Smooth muscle cell (in vitro differentiated cells): ENCODE data around the gene TNNI2. TPM values are rescaled to one million over a fixed set of nuclear protein-coding genes. Genes with fewer than 3 reads are reported as not detected.
A peak's percentile ranks its signal among the peaks of the same experiment; 100 is the strongest.

ENCODE experiments used
- DNase-seq: peaks from one replicate; lab custom pipeline; 2025; ENCODE audit not compliant: unreplicated experiment; lab: John Stamatoyannopoulos, UW
- H2AFZ ChIP-seq: fragments of 200-600 bp; sonication (generic); 2 replicates; pipeline ENCODE4 v1.6.0; 2016; ENCODE audit warnings: antibody characterized with exemption, low read depth, mild to moderate bottlenecking
- H3F3A ChIP-seq: fragments of 200-600 bp; sonication (generic); 2 replicates; pipeline ENCODE4 v1.6.0; 2017; ENCODE audit warnings: antibody characterized with exemption, low read depth
- H3K27ac ChIP-seq: fragments of 200-600 bp; sonication (generic); 2 replicates; pipeline ENCODE4 v1.5.1; 2016; ENCODE audit warnings: low read depth, mild to moderate bottlenecking
- H3K27me3 ChIP-seq: fragments of 200-600 bp; sonication (generic); 2 replicates; pipeline ENCODE4 v1.6.1; 2016; ENCODE audit warnings: low read depth, mild to moderate bottlenecking
- H3K36me3 ChIP-seq: fragments of 200-600 bp; sonication (generic); 2 replicates; pipeline ENCODE4 v1.5.1; 2016; ENCODE audit warnings: low read depth
- H3K4me1 ChIP-seq: fragments of 200-600 bp; sonication (generic); 2 replicates; pipeline ENCODE4 v1.5.1; 2016; ENCODE audit warnings: low read depth
- H3K4me2 ChIP-seq: fragments of 200-600 bp; sonication (generic); 2 replicates; pipeline ENCODE4 v1.6.0; 2016; ENCODE audit warnings: mild to moderate bottlenecking
- H3K4me3 ChIP-seq: fragments of 200-600 bp; sonication (generic); 2 replicates; pipeline ENCODE4 v1.5.1; 2016; ENCODE audit warnings: mild to moderate bottlenecking
- H3K79me2 ChIP-seq: fragments of 200-600 bp; sonication (generic); 2 replicates; pipeline ENCODE4 v1.6.0; 2016; ENCODE audit warnings: low read depth, mild to moderate bottlenecking
- H3K9ac ChIP-seq: fragments of 200-600 bp; sonication (generic); 2 replicates; pipeline ENCODE4 v1.6.0; 2016; ENCODE audit warnings: low read depth
- H3K9me3 ChIP-seq: fragments of 200-600 bp; sonication (generic); replicated peaks from 2 replicates; pipeline ENCODE4 v1.5.1; 2016; ENCODE audit warnings: low read depth
- H4K20me1 ChIP-seq: fragments of 200-600 bp; sonication (generic); 2 replicates; pipeline ENCODE4 v1.6.0; 2016; ENCODE audit warnings: low read depth
- WGBS: methylation state at CpG from one replicate; pipeline ENCODE4 v1.1.7; 2016; ENCODE audit warnings: low lambda C conversion rate; 5-methylcytosine and 5-hydroxymethylcytosine counted together
- polyA plus RNA-seq: library from polyadenylated mRNA; unstranded; fragments of >200 nt; fragmentation: Nextera tagmentation; extraction: Ambion mirVana; gene quantifications from 2 replicates; pipeline ENCODE4 v1.2.1, GENCODE V29; 2016
- total RNA-seq: library from RNA; depleted of rRNA; stranded (reverse); fragments of >200 nt; gene quantifications from 2 replicates; pipeline ENCODE4 v1.2.3, GENCODE V29; 2014
- TF ChIP-seq, protein P1 (sequence below): fragments of 200-600 bp; sonication (generic); IDR thresholded peaks from 2 replicates; pipeline ENCODE4 v1.5.1; 2017; ENCODE audit warnings: borderline replicate concordance, mild to moderate bottlenecking, antibody characterized with exemption; ENCODE audit not compliant: insufficient read depth, poor library complexity, severe bottlenecking

TNNI2 gene
- total and polyA plus RNA-seq, 2 experiments from 2014 or later, result 0.94 to 1.2 TPM

DNA sequence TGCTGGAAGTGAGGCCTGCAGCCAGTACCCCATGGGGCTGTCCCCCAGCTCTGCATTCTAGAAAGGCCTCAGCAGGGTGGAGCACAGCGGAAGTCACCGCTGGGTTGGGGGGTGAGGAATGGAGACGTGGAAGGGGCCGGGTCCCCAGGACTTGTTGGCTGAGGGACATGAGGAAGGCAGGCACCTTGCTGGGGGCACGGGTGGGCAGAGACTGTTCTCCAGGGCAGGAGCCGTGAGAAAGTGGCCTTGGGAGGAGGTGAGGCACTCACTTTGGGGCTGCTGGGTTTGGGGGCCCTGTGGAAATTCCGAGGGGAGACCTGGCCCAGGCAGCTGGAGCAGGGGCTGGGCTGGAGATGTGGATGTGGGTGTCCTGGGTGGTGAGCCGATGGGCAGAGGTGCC is 5.0 kb downstream of the TNNI2 start:
- 92% methylated on average over 8 of the region's 8 CpGs for WGBS
- TF ChIP-seq, protein P1, sequence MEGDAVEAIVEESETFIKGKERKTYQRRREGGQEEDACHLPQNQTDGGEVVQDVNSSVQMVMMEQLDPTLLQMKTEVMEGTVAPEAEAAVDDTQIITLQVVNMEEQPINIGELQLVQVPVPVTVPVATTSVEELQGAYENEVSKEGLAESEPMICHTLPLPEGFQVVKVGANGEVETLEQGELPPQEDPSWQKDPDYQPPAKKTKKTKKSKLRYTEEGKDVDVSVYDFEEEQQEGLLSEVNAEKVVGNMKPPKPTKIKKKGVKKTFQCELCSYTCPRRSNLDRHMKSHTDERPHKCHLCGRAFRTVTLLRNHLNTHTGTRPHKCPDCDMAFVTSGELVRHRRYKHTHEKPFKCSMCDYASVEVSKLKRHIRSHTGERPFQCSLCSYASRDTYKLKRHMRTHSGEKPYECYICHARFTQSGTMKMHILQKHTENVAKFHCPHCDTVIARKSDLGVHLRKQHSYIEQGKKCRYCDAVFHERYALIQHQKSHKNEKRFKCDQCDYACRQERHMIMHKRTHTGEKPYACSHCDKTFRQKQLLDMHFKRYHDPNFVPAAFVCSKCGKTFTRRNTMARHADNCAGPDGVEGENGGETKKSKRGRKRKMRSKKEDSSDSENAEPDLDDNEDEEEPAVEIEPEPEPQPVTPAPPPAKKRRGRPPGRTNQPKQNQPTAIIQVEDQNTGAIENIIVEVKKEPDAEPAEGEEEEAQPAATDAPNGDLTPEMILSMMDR, result no peak
- Histone ChIP-seq H3F3A (no peaks in the 10 kb centered on the region), H3K27ac (no peak overlapping the region), H4K20me1 (no peaks in the 10 kb centered on the region), H3K36me3 (no peaks in the 10 kb centered on the region), H3K4me1 (no peaks in the 10 kb centered on the region), H3K9me3 (no peaks in the 10 kb centered on the region), H3K4me2 (no peak overlapping the region), H3K79me2 (no peaks in the 10 kb centered on the region), H3K4me3 (no peak overlapping the region), H3K9ac (no peak overlapping the region), H3K27me3 (no peaks in the 10 kb centered on the region), H2AFZ (no peak overlapping the region)
- no peak for DNase-seq

DNA sequence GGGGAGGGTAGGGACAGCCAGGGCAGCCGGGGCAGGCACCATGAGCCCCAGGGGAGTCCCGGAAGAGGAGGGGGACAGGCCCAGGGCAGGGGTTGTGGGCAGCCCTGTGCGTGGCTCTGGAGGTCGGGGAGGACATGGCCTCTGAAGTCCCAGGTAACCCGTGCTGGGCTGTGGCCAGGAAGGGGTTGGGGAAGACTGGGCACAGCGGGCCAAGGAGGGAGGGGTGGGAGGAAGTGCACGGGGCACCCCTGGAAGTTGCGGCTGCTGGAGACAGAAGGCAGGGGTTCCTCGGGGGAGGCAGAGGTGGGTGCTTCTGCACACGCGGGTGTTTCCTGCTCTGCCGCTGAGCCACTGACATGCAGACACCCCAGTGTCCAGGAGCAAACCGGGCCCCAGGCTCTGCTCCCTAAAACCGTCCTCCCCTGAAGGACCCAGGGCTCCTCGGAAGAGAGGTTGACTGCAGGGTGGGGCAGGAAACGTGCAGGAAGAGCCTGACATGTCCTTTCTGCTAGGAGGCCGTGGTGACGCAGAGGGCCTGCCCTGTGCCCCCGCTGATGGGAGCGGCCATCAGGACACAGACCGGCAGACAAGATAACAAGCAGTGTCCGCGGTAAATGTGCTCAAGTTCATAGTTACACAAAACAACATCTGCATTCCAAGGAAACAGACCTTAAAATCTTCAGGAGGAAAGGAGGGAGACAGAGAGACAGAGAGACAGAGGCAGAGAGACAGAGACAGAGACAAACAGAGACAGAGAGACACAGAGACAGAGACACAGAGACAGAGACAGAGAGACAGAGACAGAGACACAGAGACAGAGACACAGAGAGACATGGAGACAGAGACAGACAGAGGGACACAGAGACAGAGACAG is 5.7 kb downstream of the TNNI2 start:
- Histone ChIP-seq H4K20me1 (no peaks in the 10 kb centered on the region), H3K36me3 (no peaks in the 10 kb centered on the region), H3K9me3 (no peaks in the 10 kb centered on the region), H3K9ac (no peak overlapping the region), H3K27ac (no peak overlapping the region), H3K79me2 (no peaks in the 10 kb centered on the region), H3K4me2 (peak overlapping the region; percentile 20), H3K4me3 (no peak overlapping the region), H3K4me1 (no peaks in the 10 kb centered on the region), H3F3A (no peaks in the 10 kb centered on the region), H3K27me3 (no peaks in the 10 kb centered on the region), H2AFZ (peak overlapping the region; percentile 46)
- no peak for DNase-seq
- TF ChIP-seq, protein P1, result no peak
- 59% methylated on average over 20 of the region's 23 CpGs for WGBS

DNA sequence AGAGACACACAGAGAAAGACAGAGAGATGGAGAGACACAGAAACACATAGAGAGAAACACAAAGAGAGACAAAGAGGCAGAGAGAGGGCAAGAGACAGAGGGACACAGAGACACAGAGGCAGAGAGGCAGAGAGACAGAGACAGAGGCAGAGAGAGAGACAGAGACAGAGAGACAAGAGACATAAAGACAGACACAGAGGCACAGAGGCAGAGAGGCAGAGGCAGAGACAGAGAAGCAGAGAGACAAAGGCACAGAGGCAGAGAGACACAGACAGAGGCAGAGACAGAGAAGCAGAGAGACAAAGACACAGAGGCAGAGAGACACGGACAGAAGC is 6.3 kb downstream of the TNNI2 start:
- H3K27me3 ChIP-seq, result no peaks in the 10 kb centered on the region
- H3K4me2 ChIP-seq, result no peak overlapping the region
- no peak overlapping the region for H3K27ac ChIP-seq
- peak overlapping the region; percentile 46 for H2AFZ ChIP-seq
- no peaks in the 10 kb centered on the region for H3F3A ChIP-seq
- H3K4me1 ChIP-seq, result no peaks in the 10 kb centered on the region
- H3K9ac ChIP-seq, result no peak overlapping the region
- no peaks in the 10 kb centered on the region for H3K9me3 ChIP-seq
- no peak overlapping the region for H3K4me3 ChIP-seq
- TF ChIP-seq, protein P1, result no peak
- no peaks in the 10 kb centered on the region for H4K20me1 ChIP-seq
- DNase-seq, result no peak
- no peaks in the 10 kb centered on the region for H3K79me2 ChIP-seq
- no peaks in the 10 kb centered on the region for H3K36me3 ChIP-seq
- WGBS, result 87% methylated on average over 1 of the region's 1 CpG
